Activated naive CD4-positive, alpha-beta T cell treated with anti-CD3 and anti-CD28 coated beads, Interleukin-2, amount 10 ng/mL, durations not matched to agents 5 hours and 36 hours (primary cell): ENCODE data around the gene COL4A3. TPM values are rescaled to one million over a fixed set of nuclear protein-coding genes. Genes with fewer than 3 reads are reported as not detected.

Experiments
- total RNA-seq, 2 experiments: library from RNA; stranded (reverse); gene quantifications; one replicate each; pipeline ENCODE4 v1.2.3, GENCODE V29; 2021

Gene COL4A3
- not detected for total RNA-seq

DNA sequence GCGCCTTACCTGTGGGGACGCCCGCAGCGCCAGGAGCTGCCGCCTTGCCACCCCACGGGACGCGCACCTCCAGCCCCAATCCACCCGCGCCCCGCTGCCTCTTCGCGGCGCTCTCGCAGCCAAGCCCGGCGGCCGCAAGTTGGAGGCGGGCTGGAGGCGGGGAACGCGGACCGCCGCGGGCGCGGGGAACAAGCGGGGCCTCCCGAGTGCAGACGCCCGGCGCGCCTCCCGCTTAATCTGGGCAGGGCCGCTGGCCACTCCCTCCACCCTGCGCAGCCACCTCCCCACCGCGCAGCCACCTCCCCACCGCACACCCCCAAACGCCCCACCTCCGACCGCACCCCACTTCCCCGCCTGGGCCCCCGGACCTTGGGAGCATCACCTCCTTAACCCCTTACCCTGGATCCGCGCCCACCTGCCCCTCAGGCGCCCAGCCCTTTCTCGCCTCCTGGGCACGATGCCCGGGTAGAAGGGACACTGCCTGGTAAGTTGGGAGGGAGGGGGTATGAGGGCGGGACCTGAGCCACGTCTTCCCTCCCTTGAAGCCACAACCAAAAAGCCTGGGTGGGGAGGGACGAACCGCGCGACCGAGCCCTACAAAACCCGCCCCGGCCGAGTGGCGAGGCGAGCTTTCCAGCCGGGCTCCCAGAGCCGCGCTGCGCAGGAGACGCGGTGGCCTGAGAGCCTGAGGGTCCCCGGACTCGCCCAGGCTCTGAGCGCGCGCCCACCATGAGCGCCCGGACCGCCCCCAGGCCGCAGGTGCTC is at the start of gene COL4A3, which contains the start of gene COL4A4:
TSS of gene COL4A3 (plus strand) at position 627 of the 765 bp plus-strand sequence. CDS start at position 730, 103 bp downstream.
TSS of gene COL4A4 (minus strand) at position 208 of the 765 bp plus-strand sequence. CDS start 16,722 bp downstream, outside the sequence.

DNA sequence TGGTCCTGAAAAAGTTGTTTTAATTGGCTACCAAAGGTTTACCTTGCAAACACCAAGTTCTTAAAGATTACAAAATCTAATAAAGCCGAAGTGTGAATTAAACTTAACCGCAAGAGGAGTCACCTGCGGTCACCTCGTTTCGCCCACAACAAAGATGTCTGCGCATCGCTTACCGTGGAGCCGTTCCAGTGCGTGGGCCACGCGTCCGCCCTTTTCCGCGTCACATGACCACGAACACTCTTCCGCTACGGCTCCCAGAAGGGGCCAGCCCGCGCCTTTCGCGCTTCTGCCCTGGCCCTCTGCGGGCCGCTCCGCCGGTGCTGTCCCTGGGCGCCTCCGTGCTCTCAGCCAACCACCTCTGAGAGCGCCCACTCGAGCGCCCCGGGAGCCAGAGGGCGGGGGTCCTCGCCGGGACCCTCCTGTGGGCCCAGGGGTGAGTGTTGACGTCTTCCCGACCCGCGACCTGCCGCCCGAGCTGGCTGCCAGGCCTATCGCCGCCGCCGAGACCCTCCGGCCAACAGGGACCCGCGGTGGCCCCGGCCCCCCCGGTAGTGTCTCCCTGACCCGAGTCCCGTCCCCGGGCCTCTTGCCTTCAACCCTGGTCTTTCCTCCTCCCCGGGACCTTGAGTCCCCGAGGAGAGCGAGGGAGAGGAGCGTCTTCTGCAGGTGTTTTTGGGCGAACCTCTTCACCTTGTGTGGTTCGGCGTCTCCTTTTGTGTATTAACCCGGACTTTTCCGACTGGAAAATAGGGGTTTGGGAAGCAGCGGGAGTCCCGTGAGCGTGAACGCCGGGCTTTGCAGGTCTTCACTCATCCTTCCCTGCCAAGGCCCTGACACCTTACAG is 160.8 kb downstream of the COL4A3 start, which contains the start of gene MFF:
TSS of gene MFF (plus strand) at position 257 of the 844 bp plus-strand sequence. CDS start 5,415 bp downstream, outside the sequence.

Other genes with a start within 250 kb of the COL4A3 start
- gene COL4A4, start 419 bp upstream of the COL4A3 start, total RNA-seq: under 1 TPM; 0.02 to 0.03 TPM
- 10 to 100 TPM; 58.9 to 64.8 TPM for gene MFF, start 160.6 kb downstream of the COL4A3 start, total RNA-seq
- gene TM4SF20, start 214.7 kb downstream of the COL4A3 start, total RNA-seq: not detected
- not detected for gene SCYGR1, start 223.3 kb downstream of the COL4A3 start, total RNA-seq